Stimulated activated CD8-positive, alpha-beta memory T cell treated with anti-CD3 and anti-CD28 coated beads, Interleukin-2, amount 100 ng/mL, for 48 hours (primary cell): ENCODE measurements around the gene MLYCD.

ENCODE experiments used
- DNase-seq, 2 donors: peaks; one replicate each; pipeline ENCODE4 v3.0.0-alpha.2; 2020; ENCODE audit warnings: low read depth in 2 of 2

Gene MLYCD

GRCh38 chr16:83898463-83899271, at the start of gene MLYCD:
TSS of gene MLYCD (plus strand) at chr16:83899115. CDS start at chr16:83899145, 30 bp downstream.
- peak; percentile 58 to 63 for DNase-seq

GRCh38 chr16:83849421-83849820, 49.5 kb upstream of the MLYCD start:
- no peak for DNase-seq

GRCh38 chr16:83850947-83851346, 48.0 kb upstream of the MLYCD start:
- no peak for DNase-seq

GRCh38 chr16:83851473-83851872, 47.4 kb upstream of the MLYCD start:
- no peak for DNase-seq

GRCh38 chr16:83852774-83853173, 46.1 kb upstream of the MLYCD start:
- no peak for DNase-seq

GRCh38 chr16:83853834-83854233, 45.1 kb upstream of the MLYCD start:
- no peak for DNase-seq

- DNase-seq: no peak
Observed at GRCh38 chr16:83854420-83854819, 44.5 kb upstream of the MLYCD start.

- no peak for DNase-seq
Observed at GRCh38 chr16:83856792-83857191, 42.1 kb upstream of the MLYCD start.

GRCh38 chr16:83859265-83859664, 39.6 kb upstream of the MLYCD start:
- no peak for DNase-seq

GRCh38 chr16:83862661-83863060, 36.3 kb upstream of the MLYCD start:
- no peak for DNase-seq

GRCh38 chr16:83863682-83864081, 35.2 kb upstream of the MLYCD start:
- no peak for DNase-seq

GRCh38 chr16:83870830-83871229, 28.1 kb upstream of the MLYCD start:
- DNase-seq: no peak

GRCh38 chr16:83878838-83879237, 20.1 kb upstream of the MLYCD start:
- no peak for DNase-seq

GRCh38 chr16:83882163-83882885, 16.6 kb upstream of the MLYCD start:
- DNase-seq: no peak

GRCh38 chr16:83886199-83886971, 12.5 kb upstream of the MLYCD start:
- DNase-seq: no peak

- DNase-seq: no peak
Observed at GRCh38 chr16:83887080-83887479, 11.8 kb upstream of the MLYCD start.

- no peak for DNase-seq
Observed at GRCh38 chr16:83887564-83887963, 11.4 kb upstream of the MLYCD start.

GRCh38 chr16:83888672-83889044, 10.3 kb upstream of the MLYCD start:
- DNase-seq: no peak

- no peak for DNase-seq
Observed at GRCh38 chr16:83890359-83890758, 8.6 kb upstream of the MLYCD start.

- DNase-seq: no peak
Observed at GRCh38 chr16:83891742-83892141, 7.2 kb upstream of the MLYCD start.

- no peak for DNase-seq
Observed at GRCh38 chr16:83895243-83895642, 3.7 kb upstream of the MLYCD start.

GRCh38 chr16:83895942-83896341, 3.0 kb upstream of the MLYCD start:
- no peak for DNase-seq
